ENCODE measurements around the gene SVBP.

SVBP gene

DNA sequence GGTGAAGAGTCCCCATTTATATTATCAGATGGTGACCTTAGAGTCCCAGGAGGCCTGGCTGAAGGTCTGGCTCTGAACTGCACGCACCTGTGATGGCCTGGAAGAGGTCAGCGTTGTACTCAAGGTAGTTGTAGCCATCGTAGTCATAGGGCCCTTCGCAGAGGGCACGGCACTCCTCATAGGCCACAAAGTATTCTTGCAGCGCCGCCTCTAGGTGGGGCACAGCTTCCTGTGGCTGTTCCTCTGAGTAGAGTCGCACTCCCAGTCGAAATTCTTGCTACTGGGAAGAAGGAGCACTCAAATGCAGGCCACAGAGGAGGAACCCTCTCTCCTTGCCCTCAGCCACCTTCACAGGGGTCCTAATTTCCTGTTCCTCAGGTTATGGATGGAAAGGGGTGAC lies 58.1 kb downstream of the SVBP start:
- no peak for DNase-seq

DNA sequence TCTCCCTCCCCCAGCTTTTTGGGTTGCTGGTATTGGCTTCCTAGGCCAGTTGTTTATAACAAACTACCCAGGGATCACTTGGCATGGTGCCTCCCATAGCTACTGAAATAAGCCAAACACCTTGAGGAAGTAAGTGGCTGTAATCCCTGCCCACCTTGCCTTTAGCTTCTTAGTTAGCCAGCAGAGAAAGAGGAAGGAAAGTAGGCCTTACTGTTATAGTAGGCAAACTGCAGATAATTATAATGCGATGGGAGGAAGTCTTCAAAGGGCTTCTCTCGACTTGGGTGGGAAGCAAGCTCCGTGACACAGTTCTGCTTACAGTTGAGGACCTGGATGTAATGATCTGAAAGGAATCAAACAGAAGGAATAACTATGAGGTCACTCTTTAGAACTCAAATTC lies 58.6 kb downstream of the SVBP start:
- DNase-seq, result no peak

DNA sequence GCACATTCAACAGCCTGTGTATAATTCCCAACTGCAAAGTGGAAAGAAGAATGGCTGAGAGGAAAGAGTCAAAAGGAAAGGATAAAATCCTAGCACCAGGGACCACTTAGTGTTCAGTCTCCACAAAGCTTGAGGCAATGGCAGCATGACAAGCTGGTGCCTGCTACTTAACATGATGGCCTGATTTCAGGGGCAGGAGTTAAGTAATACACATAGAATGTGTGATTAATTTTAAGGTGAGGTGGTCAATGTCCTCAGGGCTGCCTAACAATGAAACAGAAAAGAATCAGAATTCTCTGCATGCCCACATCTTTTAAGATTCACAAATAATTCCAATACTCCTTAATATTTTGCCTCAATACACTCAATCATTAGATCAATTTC lies 59.3 kb downstream of the SVBP start:
- no peak for DNase-seq

Measured in stimulated activated CD4-positive, alpha-beta T cell treated with anti-CD3 and anti-CD28 coated beads, Interleukin-4, amount 100 ng/mL, for 1 hour (primary cell).